H1 (cell line): ENCODE measurements around the gene TMSB10. TPM values are rescaled to one million over a fixed set of nuclear protein-coding genes. Genes with fewer than 3 reads are reported as not detected.

Source experiments
- BRCA1 ChIP-seq: IDR thresholded peaks from 2 replicates; pipeline ENCODE4 v1.6.1; 2012; ENCODE audit warnings: low read depth, low read length, improper control_type of control experiment
- CBX5 ChIP-seq: fragments of 300-800, 300-1000 bp; sonication (generic); IDR thresholded peaks from 2 replicates; pipeline ENCODE4 v1.7.1; 2016; ENCODE audit warnings: antibody characterized with exemption, low read length, low read depth
- CHD7 ChIP-seq: fragments of 300-600 bp; sonication (generic); IDR thresholded peaks from 2 replicates; pipeline ENCODE4 v1.7.1; 2012; ENCODE audit warnings: low read length, moderate library complexity, mild to moderate bottlenecking, inconsistent platforms; ENCODE audit not compliant: insufficient replicate concordance
- CTCF ChIP-seq, 3 experiments: IDR thresholded peaks; 1 replicate in 2 of 3; 2 replicates in 1 of 3; pipeline versions ENCODE4 v1.5.1 to v1.6.1; 2011; ENCODE audit warnings: low read length in 3 of 3, mild to moderate bottlenecking in 3 of 3, inconsistent platforms in 2 of 3, low read depth in 1 of 3, moderate library complexity in 1 of 3; ENCODE audit not compliant: insufficient read depth in 1 of 3; ENCODE audit errors: control extremely low read depth in 1 of 3
- EGR1 ChIP-seq: IDR thresholded peaks from 2 replicates; pipeline ENCODE4 v1.6.1; 2011; ENCODE audit warnings: low read depth, low read length, borderline replicate concordance
- SRF ChIP-seq: IDR thresholded peaks from 2 replicates; pipeline ENCODE4 v1.6.1; 2011; ENCODE audit warnings: mild to moderate bottlenecking, low read depth, low read length, moderate library complexity
- TAF1 ChIP-seq: IDR thresholded peaks from 2 replicates; pipeline ENCODE4 v1.6.1; 2011; ENCODE audit warnings: mild to moderate bottlenecking, low read depth, low read length
- TCF12 ChIP-seq: IDR thresholded peaks from 2 replicates; pipeline ENCODE4 v1.6.1; 2011; ENCODE audit warnings: low read depth, mild to moderate bottlenecking, low read length
- USF2 ChIP-seq: IDR thresholded peaks from 2 replicates; pipeline ENCODE4 v1.6.1; 2011; ENCODE audit warnings: low read length, improper control_type of control experiment
- polyA plus RNA-seq, 7 experiments: library from polyadenylated mRNA; depleted of rRNA in 3 of 7; stranded (reverse) in 5 of 7; unstranded in 2 of 7; fragments of >200 nt in 5 of 7; fragments of 200-250 nt in 2 of 7; gene quantifications; 1 replicate in 5 of 7; 2 replicates in 1 of 7; 4 replicates in 1 of 7; pipeline versions ENCODE4 v1.2.1 to v1.2.3, GENCODE V29; 2011 to 2013; ENCODE audit warnings: missing spikeins in 2 of 7, mixed read lengths in 2 of 7
- total RNA-seq: library from RNA; stranded (reverse); fragmentation: NEBNext Ultra II Directional; extraction: Animal tissue kit (Norgen Biotek cat#: 25700); gene quantifications from 2 replicates; pipeline ENCODE4 v1.2.1, GENCODE V29; 2021

Gene TMSB10
- total and polyA plus RNA-seq, 2 of the 8 experiments (the other 6 are each of a cell fraction or from before 2014, with no cell fraction given) = 593 to 1,075 TPM

- no peak for TF ChIP-seq CHD7
- TF ChIP-seq USF2 = no peak
- no peak for TF ChIP-seq EGR1
- no peak for TF ChIP-seq BRCA1
- TF ChIP-seq SRF = no peak
- TF ChIP-seq CTCF (IDR thresholded peaks at IDR 0.05; ENCODE audit: control extremely low read depth in 1 of 3, insufficient read depth in 1 of 3, low read depth in 1 of 3, low read length in 3 of 3) = no peak
- no peak for TF ChIP-seq TAF1
- no peak for TF ChIP-seq TCF12
- no peak for TF ChIP-seq CBX5
Observed at GRCh38 chr2:84927275-84927627, 21.8 kb downstream of the TMSB10 start (continued).
